Left forelimb (tissue), 1 donor: ENCODE results near the gene GRIN1.

Experiments used
- DNase-seq: peaks from one replicate; pipeline ENCODE4 v3.0.0-alpha.2; 2018; ENCODE audit warnings: low spot score

GRIN1 gene

DNA sequence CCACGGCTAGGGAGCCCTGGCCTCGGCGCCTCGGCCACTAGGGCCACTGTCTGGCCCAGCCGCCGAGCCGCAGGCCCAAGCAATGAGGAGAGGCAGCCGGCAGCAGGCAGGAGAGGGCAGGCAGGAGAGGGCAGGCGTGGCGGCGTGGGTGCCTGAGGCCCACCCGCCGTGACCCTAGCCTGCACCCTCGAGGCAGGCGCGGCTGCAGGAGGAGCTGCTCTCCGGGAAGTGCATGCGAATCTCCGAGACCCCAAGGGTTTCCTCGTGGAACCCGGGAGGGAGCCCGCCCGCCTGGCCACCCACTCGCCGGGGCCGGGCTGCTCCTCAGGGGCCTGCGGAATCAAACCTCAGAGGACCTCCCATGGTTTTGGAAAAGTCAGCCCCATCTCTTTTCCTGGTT lies 9.3 kb downstream of the GRIN1 start:
- no peak for DNase-seq

DNA sequence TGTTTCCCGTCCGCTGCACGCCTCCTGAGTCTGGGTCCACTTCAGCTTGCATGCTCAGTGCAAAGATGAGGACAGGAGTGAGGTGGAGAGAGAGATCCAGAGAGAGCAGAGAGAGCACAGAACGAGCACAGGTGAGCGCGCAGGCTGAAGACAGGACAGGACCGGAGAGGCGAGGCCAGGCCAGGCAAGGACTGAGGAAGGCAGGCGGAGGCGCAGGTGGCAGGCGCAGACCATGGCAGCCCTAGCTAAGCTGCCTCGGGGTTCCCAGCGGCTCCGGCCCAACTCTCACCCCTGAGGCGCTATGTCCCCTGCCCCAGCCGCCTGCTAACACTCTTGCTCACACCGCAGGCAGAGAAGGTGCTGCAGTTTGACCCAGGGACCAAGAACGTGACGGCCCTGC lies 9.7 kb downstream of the GRIN1 start:
- DNase-seq = no peak

- no peak for DNase-seq
These were observed 10.4 kb downstream of the GRIN1 start for GRCh38 chr9:137149363-137149762.

- DNase-seq = no peak
These were observed 11.1 kb downstream of the GRIN1 start for GRCh38 chr9:137149942-137150616.

DNA sequence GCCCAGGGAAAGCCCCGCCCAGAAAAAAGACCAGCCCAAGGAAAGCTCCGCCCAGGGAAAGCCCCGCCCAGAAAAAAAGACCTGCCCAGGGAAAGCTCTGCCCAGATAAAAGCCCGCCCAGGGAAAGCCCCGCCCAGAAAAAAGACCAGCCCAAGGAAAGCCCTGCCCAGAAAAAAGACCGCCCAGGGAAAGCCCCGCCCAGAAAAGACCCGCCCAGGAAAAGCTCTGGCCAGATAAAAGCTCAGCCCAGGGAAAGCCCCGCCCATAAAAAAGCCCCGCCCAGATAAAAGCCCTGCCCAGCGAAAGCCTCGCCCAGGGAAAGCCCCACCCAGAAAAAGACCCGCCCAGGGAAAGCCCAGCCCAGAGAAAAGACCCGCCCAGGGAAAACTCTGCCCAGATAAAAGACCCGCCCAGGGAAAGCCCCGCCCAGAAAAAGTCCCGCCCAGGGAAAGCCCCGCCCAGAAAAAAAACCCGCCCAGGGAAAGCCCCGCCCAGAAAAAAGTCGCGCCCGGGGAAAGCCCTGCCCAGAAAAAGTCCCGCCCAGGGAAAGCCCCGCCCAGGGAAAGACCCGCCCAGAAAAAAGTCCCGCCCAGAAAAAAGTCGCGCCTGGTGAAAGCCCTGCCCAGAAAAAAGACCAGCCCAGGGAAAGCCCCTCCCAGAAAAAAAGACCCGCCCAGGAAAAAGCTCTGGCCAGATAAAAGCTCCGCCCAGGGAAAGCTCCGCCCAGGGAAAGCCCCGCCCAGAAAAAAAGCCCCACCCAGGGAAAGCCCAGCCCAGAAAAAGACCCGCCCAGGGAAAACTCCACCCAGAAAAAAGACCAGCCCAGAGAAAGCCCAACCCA lies 11.9 kb downstream of the GRIN1 start:
- DNase-seq = no peak

DNA sequence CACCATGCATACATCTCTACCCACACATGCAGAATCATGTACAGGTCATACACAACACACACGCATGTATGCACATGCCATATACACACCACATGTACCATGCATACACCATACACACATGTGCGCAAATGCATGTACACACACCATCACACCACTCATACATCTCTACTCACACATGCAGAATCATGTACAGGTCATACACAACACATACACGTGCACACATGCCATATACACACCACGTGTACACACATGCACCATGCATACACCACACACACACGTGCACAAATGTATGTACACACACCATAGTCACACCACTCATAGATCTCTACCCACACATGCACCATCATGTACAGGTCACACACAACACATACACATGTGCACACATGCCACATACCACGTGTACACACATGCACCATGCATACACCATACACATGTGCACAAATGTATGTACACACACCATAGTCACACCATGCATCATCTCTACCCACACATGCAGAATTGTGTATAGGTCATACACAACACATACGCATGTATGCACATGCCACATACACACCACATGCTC lies 14.0 kb downstream of the GRIN1 start:
- no peak for DNase-seq

DNA sequence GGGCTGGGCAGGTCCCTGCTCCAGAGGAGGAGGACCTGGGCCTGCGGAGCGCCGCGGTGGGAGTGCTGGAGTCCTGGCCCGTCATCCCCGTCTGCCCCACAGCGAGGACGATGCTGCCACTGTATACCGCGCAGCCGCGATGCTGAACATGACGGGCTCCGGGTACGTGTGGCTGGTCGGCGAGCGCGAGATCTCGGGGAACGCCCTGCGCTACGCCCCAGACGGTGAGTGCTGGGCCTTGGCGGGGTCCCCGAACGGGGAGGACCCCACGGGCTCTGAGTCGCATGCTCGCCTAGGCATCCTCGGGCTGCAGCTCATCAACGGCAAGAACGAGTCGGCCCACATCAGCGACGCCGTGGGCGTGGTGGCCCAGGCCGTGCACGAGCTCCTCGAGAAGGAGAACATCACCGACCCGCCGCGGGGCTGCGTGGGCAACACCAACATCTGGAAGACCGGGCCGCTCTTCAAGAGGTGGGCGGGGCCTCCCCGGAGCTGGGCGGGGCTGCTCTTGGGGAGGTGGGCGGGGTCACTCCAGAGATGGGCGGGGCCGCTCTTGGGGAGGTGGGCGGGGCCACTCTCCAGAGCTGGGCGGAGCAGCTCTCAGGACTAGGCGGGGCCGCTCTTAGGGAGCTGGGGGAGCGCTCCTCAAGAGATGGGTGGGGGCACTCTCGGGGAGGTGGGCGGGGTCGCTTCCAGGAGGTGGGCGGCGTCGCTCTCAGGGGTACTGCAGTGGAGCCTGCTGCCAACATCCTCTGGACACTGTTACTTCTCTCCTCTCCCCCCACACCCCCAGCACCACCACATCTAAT lies 17.8 kb downstream of the GRIN1 start:
- no peak for DNase-seq

- DNase-seq = no peak
These were observed 18.9 kb downstream of the GRIN1 start for GRCh38 chr9:137157618-137158415.

- no peak for DNase-seq
These were observed 19.7 kb downstream of the GRIN1 start for GRCh38 chr9:137158625-137159024.

GRCh38 chr9:137159105-137160053 lies 20.4 kb downstream of the GRIN1 start:
- no peak for DNase-seq

DNA sequence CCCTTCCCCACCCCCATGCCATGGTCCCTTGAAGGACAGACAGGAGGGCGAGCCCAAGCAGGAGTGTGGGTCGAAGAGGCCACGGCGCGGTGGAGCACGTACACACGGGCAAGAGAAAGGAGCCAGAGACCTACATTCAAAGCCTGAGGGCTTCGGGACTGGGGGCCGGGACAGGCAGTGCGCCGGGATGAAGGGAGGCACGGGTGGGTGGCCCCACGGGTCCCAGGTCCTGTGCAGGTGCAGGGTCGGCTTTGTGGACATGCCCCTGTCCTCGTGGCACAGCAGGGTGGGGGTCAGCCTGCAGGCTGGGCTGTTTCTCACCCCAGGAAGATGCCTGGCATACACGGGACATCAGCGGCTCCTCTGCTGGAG lies 21.1 kb downstream of the GRIN1 start:
- DNase-seq = no peak

- DNase-seq = no peak
These were observed 22.0 kb downstream of the GRIN1 start for GRCh38 chr9:137160716-137161557.

DNA sequence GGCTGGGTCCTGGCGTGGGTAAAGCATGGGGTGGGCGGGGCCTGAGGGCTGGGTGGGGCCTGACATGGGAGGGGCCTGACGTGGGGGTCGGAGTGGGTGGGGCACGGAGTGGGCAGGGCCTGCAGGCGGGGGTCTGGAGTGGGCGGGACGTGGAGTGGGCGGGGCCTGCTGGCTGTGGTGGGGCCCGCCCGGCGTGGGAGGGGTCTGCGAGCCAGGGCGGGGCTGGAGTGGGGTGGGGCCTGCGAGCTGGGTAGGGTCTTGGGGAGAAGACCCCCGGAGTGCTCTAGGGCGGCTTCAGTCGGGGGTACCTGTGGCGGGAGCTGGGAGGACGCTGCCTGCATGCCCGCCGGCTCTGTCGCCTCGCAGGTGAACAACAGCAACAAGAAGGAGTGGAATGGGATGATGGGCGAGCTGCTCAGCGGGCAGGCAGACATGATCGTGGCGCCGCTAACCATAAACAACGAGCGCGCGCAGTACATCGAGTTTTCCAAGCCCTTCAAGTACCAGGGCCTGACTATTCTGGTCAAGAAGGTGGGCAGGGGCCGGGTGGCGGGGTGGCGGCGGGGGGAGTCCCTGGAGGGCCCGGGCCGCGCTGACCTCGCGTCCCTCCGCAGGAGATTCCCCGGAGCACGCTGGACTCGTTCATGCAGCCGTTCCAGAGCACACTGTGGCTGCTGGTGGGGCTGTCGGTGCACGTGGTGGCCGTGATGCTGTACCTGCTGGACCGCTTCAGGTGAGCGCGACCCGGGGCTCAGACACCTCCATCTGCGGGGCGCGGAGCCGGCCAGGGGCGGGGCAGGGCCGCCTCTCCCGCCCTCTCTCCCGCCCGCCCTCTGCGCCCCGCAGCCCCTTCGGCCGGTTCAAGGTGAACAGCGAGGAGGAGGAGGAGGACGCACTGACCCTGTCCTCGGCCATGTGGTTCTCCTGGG lies 22.9 kb downstream of the GRIN1 start:
- no peak for DNase-seq

- no peak for DNase-seq
These were observed 23.8 kb downstream of the GRIN1 start for GRCh38 chr9:137162505-137163364.

GRCh38 chr9:137163365-137163715 lies 24.4 kb downstream of the GRIN1 start:
- DNase-seq = no peak

DNA sequence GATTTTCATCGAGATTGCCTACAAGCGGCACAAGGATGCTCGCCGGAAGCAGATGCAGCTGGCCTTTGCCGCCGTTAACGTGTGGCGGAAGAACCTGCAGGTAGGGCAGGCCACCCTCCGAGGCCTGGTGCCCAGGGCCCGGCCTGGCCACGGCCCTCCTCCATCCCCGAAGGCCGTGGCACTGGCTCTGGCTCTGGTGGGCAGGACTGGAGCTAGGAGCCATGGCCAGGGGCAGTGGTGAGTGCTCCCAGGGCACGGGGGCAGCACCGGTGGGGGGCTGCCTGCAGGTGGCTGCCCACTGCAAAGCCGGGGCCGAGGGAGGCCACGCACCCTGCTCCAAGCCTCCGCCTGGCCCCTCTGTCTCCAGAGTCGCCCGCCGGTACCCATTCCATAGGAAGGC lies 24.9 kb downstream of the GRIN1 start:
- DNase-seq = no peak
